ENCODE data around the gene OR2T34. TPM values are rescaled to one million over a fixed set of nuclear protein-coding genes. Genes with fewer than 3 reads are reported as not detected.

Gene OR2T34
- total and polyA plus RNA-seq, 4 donors: not detected

DNA sequence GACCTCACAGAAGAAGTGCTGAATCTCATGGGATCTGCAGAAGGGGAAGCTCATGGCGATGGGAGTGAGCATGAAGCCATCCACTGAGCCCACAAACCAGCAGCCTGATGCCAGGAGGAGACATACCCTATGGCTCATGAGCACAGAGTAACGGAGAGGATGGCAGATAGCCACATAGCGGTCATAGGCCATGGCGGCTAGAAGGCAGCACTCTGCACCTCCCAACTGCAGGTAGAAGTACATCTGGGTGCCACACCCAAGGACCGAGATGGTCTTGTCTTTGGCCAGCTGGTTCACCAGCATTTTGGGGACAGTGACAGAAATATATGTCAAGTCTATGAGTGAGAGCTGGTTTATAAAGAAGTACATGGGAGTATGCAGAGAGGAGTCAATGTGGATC lies 18.7 kb upstream of the OR2T34 start (continued):
- TF ChIP-seq, protein P1, sequence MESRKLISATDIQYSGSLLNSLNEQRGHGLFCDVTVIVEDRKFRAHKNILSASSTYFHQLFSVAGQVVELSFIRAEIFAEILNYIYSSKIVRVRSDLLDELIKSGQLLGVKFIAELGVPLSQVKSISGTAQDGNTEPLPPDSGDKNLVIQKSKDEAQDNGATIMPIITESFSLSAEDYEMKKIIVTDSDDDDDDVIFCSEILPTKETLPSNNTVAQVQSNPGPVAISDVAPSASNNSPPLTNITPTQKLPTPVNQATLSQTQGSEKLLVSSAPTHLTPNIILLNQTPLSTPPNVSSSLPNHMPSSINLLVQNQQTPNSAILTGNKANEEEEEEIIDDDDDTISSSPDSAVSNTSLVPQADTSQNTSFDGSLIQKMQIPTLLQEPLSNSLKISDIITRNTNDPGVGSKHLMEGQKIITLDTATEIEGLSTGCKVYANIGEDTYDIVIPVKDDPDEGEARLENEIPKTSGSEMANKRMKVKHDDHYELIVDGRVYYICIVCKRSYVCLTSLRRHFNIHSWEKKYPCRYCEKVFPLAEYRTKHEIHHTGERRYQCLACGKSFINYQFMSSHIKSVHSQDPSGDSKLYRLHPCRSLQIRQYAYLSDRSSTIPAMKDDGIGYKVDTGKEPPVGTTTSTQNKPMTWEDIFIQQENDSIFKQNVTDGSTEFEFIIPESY (IDR thresholded peaks at IDR 0.05): no peak
- no peak for TF ChIP-seq RXRA (IDR thresholded peaks at IDR 0.05)
- no peak for TF ChIP-seq JUND (IDR thresholded peaks at IDR 0.05)
- no peak for TF ChIP-seq FOXA2 (IDR thresholded peaks at IDR 0.05)
- TF ChIP-seq GABPA (IDR thresholded peaks at IDR 0.05 in 1 of 2, conservative IDR thresholded peaks at IDR 0.05 in 1 of 2): no peak

DNA sequence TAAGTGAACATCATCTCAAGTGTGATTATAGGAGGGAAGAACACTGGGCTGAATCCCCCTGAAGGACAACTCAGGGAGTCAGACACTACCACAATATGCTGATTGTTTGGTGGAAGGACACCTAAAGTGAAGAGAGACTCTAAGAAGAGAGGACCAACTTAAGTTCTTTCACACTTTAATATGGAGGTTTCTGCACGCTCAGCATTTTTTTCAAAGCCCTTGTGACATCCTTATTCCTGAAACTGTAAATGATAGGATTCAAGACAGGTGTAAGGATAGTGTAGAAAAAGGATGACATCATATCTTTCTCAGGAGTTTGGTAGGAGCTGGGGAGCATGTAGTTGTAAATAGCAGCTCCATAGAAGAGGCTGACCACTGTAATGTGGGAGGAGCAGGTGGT lies 18.1 kb upstream of the OR2T34 start:
- H3K27ac ChIP-seq (ENCODE audit: low read depth in 1 of 2, low read length in 2 of 2): no peak overlapping the region
- WGBS: 60% methylated on average over 1 of the region's 1 CpG
- no peaks in the 10 kb centered on the region for H3K9me3 ChIP-seq (ENCODE audit: control insufficient read depth in 4 of 4, low read length in 3 of 4)
- H3K4me3 ChIP-seq (ENCODE audit: low read depth in 1 of 3, low read length in 3 of 3): no peak overlapping the region
- DNase-seq (ENCODE audit: low spot score): no peak
- H3K4me1 ChIP-seq (ENCODE audit: control insufficient read depth in 4 of 4, insufficient read depth in 4 of 4, low read length in 3 of 4): no peaks in the 10 kb centered on the region
- no peaks in the 10 kb centered on the region for H3K36me3 ChIP-seq (ENCODE audit: control insufficient read depth in 4 of 4, insufficient read depth in 3 of 4, low read depth in 1 of 4, low read length in 3 of 4)
- H3K9ac ChIP-seq (ENCODE audit: low read depth in 1 of 2, low read length in 2 of 2): no peak overlapping the region
- H3K27me3 ChIP-seq (ENCODE audit: control insufficient read depth in 4 of 4, insufficient read depth in 4 of 4, low read length in 3 of 4): peaks cover 0 to 5% (median 0%) of the 10 kb centered on the region in 4 donors
- TF ChIP-seq EGR1 (IDR thresholded peaks at IDR 0.05; ENCODE audit: low read depth in 2 of 2) (no peak), JUND (IDR thresholded peaks at IDR 0.05) (no peak), NR2F2 (IDR thresholded peaks at IDR 0.05) (no peak)

DNA sequence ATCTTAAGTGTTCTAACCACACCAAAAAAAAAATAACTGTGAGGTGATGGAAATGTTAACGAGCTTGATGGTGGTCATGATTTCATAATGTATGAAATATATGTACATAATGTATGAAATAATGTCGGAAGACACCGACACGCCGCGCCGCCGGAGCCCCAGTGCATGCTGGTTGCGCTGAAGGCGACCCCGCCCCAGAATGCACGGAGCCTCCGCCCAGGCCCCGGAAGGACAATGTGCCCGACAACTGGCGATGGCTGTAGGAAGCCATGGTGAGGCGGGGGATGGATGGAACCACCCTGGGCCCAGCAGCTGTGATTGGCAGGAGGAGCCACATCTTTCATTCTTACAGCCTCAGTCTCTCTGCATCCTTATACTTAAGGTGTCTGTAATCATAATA lies 15.5 kb upstream of the OR2T34 start:
- DNase-seq (ENCODE audit: low spot score): no peak
- 90% methylated on average over 17 of the region's 17 CpGs for WGBS
- TF ChIP-seq, protein P2, sequence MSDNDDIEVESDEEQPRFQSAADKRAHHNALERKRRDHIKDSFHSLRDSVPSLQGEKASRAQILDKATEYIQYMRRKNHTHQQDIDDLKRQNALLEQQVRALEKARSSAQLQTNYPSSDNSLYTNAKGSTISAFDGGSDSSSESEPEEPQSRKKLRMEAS (IDR thresholded peaks at IDR 0.05): no peak
- TF ChIP-seq YY1 (IDR thresholded peaks at IDR 0.05): no peak
- no peak for TF ChIP-seq EGR1 (IDR thresholded peaks at IDR 0.05; ENCODE audit: low read depth in 2 of 2)
- no peak overlapping the region for H3K9ac ChIP-seq (ENCODE audit: low read depth in 1 of 2, low read length in 2 of 2)
- no peak overlapping the region for H3K4me3 ChIP-seq (ENCODE audit: low read depth in 1 of 3, low read length in 3 of 3)
- H3K27ac ChIP-seq (ENCODE audit: low read depth in 1 of 2, low read length in 2 of 2): no peak overlapping the region
- no peaks in the 10 kb centered on the region for H3K4me1 ChIP-seq (ENCODE audit: control insufficient read depth in 4 of 4, insufficient read depth in 4 of 4, low read length in 3 of 4)
- no peaks in the 10 kb centered on the region for H3K9me3 ChIP-seq (ENCODE audit: control insufficient read depth in 4 of 4, low read length in 3 of 4)
- no peaks in the 10 kb centered on the region for H3K27me3 ChIP-seq (ENCODE audit: control insufficient read depth in 4 of 4, insufficient read depth in 4 of 4, low read length in 3 of 4)
- no peaks in the 10 kb centered on the region for H3K36me3 ChIP-seq (ENCODE audit: control insufficient read depth in 4 of 4, insufficient read depth in 3 of 4, low read depth in 1 of 4, low read length in 3 of 4)

DNA sequence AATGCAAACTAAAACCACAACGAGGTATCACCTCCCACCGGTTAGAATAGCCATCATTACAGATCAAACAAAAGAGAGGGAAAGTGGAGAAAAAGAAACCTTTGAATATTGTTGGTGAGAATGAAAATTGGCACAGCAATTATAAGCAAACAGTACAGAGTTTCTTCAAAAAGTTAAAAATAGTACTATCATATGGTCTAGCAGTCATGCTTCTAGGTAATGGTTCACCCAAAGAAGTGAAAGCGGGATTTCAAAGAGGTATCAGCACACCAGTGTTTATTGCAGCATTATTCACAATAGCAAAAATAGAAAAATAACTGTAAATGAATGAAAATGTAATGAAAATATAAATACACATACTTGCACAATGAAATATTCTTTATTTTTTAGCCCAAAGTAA lies 14.8 kb upstream of the OR2T34 start:
- TF ChIP-seq HNF4G (IDR thresholded peaks at IDR 0.05): no peak
- TF ChIP-seq, protein P3, sequence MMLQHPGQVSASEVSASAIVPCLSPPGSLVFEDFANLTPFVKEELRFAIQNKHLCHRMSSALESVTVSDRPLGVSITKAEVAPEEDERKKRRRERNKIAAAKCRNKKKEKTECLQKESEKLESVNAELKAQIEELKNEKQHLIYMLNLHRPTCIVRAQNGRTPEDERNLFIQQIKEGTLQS (IDR thresholded peaks at IDR 0.05): no peak
- no peak for TF ChIP-seq SP1 (IDR thresholded peaks at IDR 0.05)
- TF ChIP-seq JUND (IDR thresholded peaks at IDR 0.05): no peak
- no peak for TF ChIP-seq FOXA1 (IDR thresholded peaks at IDR 0.05)
- TF ChIP-seq RXRA (IDR thresholded peaks at IDR 0.05): no peak
- no peak for TF ChIP-seq FOXA2 (IDR thresholded peaks at IDR 0.05)
- TF ChIP-seq, protein P1 (IDR thresholded peaks at IDR 0.05): no peak
- TF ChIP-seq HNF4A (conservative IDR thresholded peaks at IDR 0.05): no peak
- TF ChIP-seq NR2F2 (IDR thresholded peaks at IDR 0.05): no peak
- TF ChIP-seq, protein P2 (IDR thresholded peaks at IDR 0.05): no peak
- TF ChIP-seq, protein P4, sequence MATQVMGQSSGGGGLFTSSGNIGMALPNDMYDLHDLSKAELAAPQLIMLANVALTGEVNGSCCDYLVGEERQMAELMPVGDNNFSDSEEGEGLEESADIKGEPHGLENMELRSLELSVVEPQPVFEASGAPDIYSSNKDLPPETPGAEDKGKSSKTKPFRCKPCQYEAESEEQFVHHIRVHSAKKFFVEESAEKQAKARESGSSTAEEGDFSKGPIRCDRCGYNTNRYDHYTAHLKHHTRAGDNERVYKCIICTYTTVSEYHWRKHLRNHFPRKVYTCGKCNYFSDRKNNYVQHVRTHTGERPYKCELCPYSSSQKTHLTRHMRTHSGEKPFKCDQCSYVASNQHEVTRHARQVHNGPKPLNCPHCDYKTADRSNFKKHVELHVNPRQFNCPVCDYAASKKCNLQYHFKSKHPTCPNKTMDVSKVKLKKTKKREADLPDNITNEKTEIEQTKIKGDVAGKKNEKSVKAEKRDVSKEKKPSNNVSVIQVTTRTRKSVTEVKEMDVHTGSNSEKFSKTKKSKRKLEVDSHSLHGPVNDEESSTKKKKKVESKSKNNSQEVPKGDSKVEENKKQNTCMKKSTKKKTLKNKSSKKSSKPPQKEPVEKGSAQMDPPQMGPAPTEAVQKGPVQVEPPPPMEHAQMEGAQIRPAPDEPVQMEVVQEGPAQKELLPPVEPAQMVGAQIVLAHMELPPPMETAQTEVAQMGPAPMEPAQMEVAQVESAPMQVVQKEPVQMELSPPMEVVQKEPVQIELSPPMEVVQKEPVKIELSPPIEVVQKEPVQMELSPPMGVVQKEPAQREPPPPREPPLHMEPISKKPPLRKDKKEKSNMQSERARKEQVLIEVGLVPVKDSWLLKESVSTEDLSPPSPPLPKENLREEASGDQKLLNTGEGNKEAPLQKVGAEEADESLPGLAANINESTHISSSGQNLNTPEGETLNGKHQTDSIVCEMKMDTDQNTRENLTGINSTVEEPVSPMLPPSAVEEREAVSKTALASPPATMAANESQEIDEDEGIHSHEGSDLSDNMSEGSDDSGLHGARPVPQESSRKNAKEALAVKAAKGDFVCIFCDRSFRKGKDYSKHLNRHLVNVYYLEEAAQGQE (IDR thresholded peaks at IDR 0.05): no peak
- no peak overlapping the region for H3K9ac ChIP-seq (ENCODE audit: low read depth in 1 of 2, low read length in 2 of 2)
- H3K4me1 ChIP-seq (ENCODE audit: control insufficient read depth in 4 of 4, insufficient read depth in 4 of 4, low read length in 3 of 4): no peaks in the 10 kb centered on the region
- H3K4me3 ChIP-seq (ENCODE audit: low read depth in 1 of 3, low read length in 3 of 3): no peak overlapping the region
- peak overlapping the region in 1 of 2 donors; percentile 30 for H3K27ac ChIP-seq (ENCODE audit: low read depth in 1 of 2, low read length in 2 of 2)
- H3K36me3 ChIP-seq (ENCODE audit: control insufficient read depth in 4 of 4, insufficient read depth in 3 of 4, low read depth in 1 of 4, low read length in 3 of 4): no peaks in the 10 kb centered on the region
- DNase-seq (ENCODE audit: low spot score): no peak
- no peaks in the 10 kb centered on the region for H3K9me3 ChIP-seq (ENCODE audit: control insufficient read depth in 4 of 4, low read length in 3 of 4)
- no peaks in the 10 kb centered on the region for H3K27me3 ChIP-seq (ENCODE audit: control insufficient read depth in 4 of 4, insufficient read depth in 4 of 4, low read length in 3 of 4)
- 78% methylated on average over 3 of the region's 3 CpGs for WGBS
